ENCODE results near the gene HIP1. TPM values are rescaled to one million over a fixed set of nuclear protein-coding genes. Genes with fewer than 3 reads are reported as not detected.
A peak's percentile ranks its signal among the peaks of the same experiment; 100 is the strongest.
"Not testable (repeated sequence)": the region's sequence is repeated elsewhere in the genome, so short reads cannot be mapped to it uniquely, and the experiment has no call there.

HIP1 gene
- total and polyA plus RNA-seq, 7 donors, result 1.2 to 11.9 (median 7.2) TPM

DNA sequence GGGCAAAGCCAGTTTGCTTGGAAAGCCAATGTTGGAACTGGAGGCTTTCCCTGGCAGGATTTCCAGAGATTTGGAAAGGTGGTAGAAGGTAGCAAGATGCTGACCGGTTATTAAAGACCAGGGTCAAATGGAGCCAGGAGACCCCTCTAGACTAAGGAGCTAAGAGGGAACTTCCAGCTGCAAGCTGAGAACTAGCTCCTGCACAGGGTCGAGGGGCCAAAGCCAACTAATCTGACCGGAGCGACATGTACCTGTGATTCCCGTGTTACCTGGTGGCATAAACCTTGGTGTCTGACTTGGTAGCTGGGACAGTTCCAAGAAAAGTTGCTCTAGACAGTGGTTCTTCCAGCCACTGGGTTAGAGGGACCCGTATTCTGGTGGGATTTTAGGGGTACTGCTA, 204.8 kb downstream of the HIP1 start:
- WGBS, 2 donors, result 95% methylated on average over 6 of the region's 6 CpGs
- DNase-seq, result peak; percentile 17
- H3K27me3 ChIP-seq, result no peaks in the 10 kb centered on the region
- H3K36me3 ChIP-seq, result peaks cover 4 to 29% (median 8%) of the 10 kb centered on the region in 4 donors
- no peak overlapping the region for H3K27ac ChIP-seq
- H3K4me1 ChIP-seq, result no peaks in the 10 kb centered on the region
- intact Hi-C loops (cut with DNase I), result no loop called here
- H3K4me3 ChIP-seq, result no peak overlapping the region
- TF ChIP-seq, protein P1, sequence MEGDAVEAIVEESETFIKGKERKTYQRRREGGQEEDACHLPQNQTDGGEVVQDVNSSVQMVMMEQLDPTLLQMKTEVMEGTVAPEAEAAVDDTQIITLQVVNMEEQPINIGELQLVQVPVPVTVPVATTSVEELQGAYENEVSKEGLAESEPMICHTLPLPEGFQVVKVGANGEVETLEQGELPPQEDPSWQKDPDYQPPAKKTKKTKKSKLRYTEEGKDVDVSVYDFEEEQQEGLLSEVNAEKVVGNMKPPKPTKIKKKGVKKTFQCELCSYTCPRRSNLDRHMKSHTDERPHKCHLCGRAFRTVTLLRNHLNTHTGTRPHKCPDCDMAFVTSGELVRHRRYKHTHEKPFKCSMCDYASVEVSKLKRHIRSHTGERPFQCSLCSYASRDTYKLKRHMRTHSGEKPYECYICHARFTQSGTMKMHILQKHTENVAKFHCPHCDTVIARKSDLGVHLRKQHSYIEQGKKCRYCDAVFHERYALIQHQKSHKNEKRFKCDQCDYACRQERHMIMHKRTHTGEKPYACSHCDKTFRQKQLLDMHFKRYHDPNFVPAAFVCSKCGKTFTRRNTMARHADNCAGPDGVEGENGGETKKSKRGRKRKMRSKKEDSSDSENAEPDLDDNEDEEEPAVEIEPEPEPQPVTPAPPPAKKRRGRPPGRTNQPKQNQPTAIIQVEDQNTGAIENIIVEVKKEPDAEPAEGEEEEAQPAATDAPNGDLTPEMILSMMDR (IDR thresholded peaks at IDR 0.05), result no peak
- TF ChIP-seq POLR2AphosphoS5 (IDR thresholded peaks at IDR 0.05), result no peak
- no peak for TF ChIP-seq POLR2A (IDR thresholded peaks at IDR 0.05)
- no peak for TF ChIP-seq EP300 (IDR thresholded peaks at IDR 0.05)
- H3K9me3 ChIP-seq, result no peaks in the 10 kb centered on the region

DNA sequence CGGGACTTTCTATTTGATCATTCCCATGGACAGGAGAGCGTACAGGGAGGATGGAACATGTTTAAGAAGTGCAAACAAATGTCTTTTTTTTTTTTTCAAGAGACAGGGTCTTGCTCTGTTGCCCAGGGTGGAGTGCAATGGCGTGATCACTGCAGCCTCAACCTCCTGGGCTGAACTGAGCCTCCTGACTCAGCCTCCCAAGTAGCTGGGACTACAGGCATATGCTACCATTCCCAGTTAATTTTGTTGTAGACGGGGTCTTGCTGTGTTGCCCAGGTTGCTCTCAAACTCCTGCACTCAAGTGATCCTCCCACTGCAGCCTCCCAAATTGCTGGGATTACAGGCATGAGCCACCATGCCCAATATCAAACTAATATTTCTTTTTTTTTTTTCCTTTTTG, 206.1 kb downstream of the HIP1 start:
- H3K4me3 ChIP-seq, result no peak overlapping the region
- no peak for TF ChIP-seq POLR2A (IDR thresholded peaks at IDR 0.05)
- TF ChIP-seq EP300 (IDR thresholded peaks at IDR 0.05), result no peak
- no peak for TF ChIP-seq POLR2AphosphoS5 (IDR thresholded peaks at IDR 0.05)
- TF ChIP-seq, protein P1 (IDR thresholded peaks at IDR 0.05), result no peak
- DNase-seq, result peak; percentile 6
- no peak overlapping the region for H3K27ac ChIP-seq
- WGBS, 2 donors, result 96 to 98% methylated on average over 4 of the region's 4 CpGs
- H3K27me3 ChIP-seq, result no peaks in the 10 kb centered on the region
- peaks cover 0 to 5% (median 2%) of the 10 kb centered on the region in 4 donors for H3K4me1 ChIP-seq
- no peaks in the 10 kb centered on the region for H3K9me3 ChIP-seq
- peaks cover 4 to 19% (median 8%) of the 10 kb centered on the region in 4 donors for H3K36me3 ChIP-seq
- intact Hi-C loops (cut with DNase I), result no loop called here

DNA sequence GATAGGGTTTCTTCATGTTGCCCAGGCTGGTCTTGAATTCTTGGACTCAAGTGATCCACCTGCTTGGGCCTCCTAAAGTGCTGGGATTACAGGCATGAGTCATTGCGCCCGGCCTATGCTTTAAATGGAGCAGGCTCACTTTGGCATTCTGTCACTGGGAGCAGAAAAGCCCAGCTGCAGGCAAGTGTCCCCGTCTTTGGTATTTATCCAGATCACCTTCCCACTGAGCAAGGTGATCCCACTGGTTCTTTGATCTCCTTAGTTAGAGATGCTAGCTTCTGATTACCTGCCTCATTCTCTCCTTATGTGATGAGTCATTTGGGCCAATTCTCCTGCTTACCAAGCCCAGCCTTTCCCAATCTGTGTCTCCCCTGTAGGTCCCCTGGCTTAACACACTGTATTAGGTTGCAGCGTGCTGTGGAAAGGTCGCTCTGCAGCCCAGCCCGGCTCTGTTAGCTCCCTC, 207.4 kb downstream of the HIP1 start:
- WGBS, 2 donors, result 82 to 85% methylated on average over 6 of the region's 6 CpGs
- Histone ChIP-seq H3K4me3 (no peak overlapping the region), H3K27ac (no peak overlapping the region), H3K36me3 (peaks cover 0 to 6% (median 3%) of the 10 kb centered on the region in 4 donors), H3K4me1 (peaks cover 0 to 18% (median 11%) of the 10 kb centered on the region in 4 donors), H3K9me3 (no peaks in the 10 kb centered on the region), H3K27me3 (no peaks in the 10 kb centered on the region)
- no peak for DNase-seq
- intact Hi-C loops (cut with DNase I), result no loop called here
- no peak for TF ChIP-seq POLR2AphosphoS5 (IDR thresholded peaks at IDR 0.05)
- no peak for TF ChIP-seq EP300 (IDR thresholded peaks at IDR 0.05)
- TF ChIP-seq, protein P1 (IDR thresholded peaks at IDR 0.05), result no peak
- TF ChIP-seq POLR2A (IDR thresholded peaks at IDR 0.05), result no peak

DNA sequence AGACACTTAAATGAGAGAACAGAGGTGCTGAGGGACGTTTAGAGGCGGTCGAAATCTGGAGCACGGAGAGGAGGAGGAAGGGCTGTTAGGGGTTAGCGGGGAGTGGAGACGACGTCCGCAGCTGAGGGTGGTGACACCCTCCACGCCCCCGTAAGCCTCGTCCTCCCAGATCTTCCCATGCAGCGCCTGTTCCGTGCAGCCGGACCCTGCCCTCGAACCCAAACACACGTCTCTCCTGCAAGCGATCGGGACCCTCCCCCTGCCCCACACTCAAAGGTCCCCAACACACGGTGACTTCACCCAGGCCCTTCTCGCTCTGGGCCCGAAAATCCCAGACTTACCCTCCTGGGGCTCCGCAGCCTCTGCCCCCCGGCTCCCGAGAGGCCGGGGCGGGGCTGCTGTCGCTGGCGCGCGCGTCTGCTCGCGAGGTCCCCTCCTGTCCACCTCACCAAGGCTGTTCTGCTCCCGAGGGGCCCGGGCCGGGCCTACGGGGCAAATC, 211.5 kb downstream of the HIP1 start:
- 0% methylated on average over 37 of the region's 37 CpGs for WGBS, 2 donors
- not testable (repeated sequence) for DNase-seq

DNA sequence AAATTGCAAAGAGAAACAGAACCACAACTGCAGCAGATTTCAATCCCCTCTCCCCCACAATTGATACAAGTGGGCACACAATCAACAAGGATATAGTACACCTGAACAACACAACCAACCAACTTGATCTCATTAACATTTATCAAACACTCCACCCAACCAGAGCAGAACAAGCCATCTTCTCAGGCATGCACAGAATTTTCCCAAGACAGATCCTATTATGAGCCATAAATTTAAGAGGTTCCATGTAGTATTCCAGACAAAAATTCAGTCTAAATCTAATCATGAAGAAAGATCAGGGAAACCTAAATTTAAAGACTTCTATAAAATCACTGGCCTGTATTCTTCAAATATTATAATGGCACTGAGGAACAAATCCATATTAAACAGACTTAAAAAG, 217.0 kb downstream of the HIP1 start:
- Histone ChIP-seq H3K4me1 (peaks cover 0 to 10% (median 7%) of the 10 kb centered on the region in 4 donors), H3K36me3 (peaks cover 9 to 58% (median 13%) of the 10 kb centered on the region in 4 donors)
- H3K4me3 ChIP-seq; H3K27ac ChIP-seq; H3K27me3 ChIP-seq; H3K9me3 ChIP-seq; intact Hi-C loops (cut with DNase I); DNase-seq: not testable (repeated sequence)

More for the DNA sequence above, 211.5 kb downstream of the HIP1 start:
- intact Hi-C loops (cut with DNase I), result loop anchor here (5.0 kb wide), 3 partner anchors 115 to 235 kb away; no protein-coding TSS in a partner anchor
- Histone ChIP-seq H3K36me3 (peaks cover 9 to 36% (median 13%) of the 10 kb centered on the region in 4 donors), H3K4me3 (peak overlapping the region; percentile 59 to 97 (median 95)), H3K27ac (peak overlapping the region; percentile 85 to 93 (median 87)), H3K4me1 (peaks cover 0 to 21% (median 17%) of the 10 kb centered on the region in 4 donors)
- H3K27me3 ChIP-seq, H3K9me3 ChIP-seq: not testable (repeated sequence)

DNA sequence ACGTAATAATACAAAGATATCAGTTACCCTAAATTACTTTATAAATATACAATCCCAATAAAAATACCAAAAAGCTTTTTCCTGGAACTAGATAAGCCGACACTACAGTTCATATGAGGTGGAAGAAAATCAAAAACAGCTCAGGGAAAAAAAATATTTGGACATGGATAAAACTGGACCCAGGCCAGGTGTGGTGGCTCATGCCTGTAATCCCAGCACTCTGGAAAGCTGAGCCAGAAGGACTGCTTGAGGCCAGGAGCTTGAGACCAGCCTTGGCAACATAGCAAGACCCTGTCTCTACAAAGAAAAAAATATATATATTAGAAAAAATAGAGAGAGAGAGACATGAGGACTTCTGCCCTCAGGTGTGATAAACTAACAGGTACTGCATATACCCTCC, 219.9 kb downstream of the HIP1 start:
- H3K27ac ChIP-seq; intact Hi-C loops (cut with DNase I); H3K4me3 ChIP-seq; H3K27me3 ChIP-seq; DNase-seq; H3K9me3 ChIP-seq; H3K4me1 ChIP-seq: not testable (repeated sequence)
- peaks cover 11 to 51% (median 14%) of the 10 kb centered on the region in 4 donors for H3K36me3 ChIP-seq
- 84% methylated on average over 2 of the region's 2 CpGs for WGBS, 2 donors

DNA sequence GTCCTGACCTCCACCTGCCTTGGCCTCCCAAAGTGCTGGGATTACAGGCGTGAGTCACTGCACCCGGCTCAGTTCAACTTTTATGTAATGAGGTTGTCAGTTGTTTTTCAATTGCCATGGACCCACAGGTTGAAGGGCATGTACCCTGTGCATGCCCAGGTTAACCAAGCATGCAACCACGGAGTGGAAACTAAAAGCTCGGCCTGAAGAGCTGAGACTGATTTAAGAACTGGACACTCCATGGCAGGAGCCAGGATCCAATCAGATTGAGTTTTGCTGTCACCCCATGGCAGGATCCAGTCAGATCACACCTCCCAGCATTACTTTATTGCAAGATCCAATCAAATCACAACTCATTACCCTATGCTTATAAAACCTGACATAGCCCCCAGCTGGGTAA, 229.7 kb downstream of the HIP1 start:
- DNase-seq; H3K27ac ChIP-seq; intact Hi-C loops (cut with DNase I); H3K4me3 ChIP-seq; H3K4me1 ChIP-seq; H3K9me3 ChIP-seq; H3K36me3 ChIP-seq; H3K27me3 ChIP-seq: not testable (repeated sequence)
- WGBS, 2 donors, result 89 to 92% methylated on average over 2 of the region's 4 CpGs

DNA sequence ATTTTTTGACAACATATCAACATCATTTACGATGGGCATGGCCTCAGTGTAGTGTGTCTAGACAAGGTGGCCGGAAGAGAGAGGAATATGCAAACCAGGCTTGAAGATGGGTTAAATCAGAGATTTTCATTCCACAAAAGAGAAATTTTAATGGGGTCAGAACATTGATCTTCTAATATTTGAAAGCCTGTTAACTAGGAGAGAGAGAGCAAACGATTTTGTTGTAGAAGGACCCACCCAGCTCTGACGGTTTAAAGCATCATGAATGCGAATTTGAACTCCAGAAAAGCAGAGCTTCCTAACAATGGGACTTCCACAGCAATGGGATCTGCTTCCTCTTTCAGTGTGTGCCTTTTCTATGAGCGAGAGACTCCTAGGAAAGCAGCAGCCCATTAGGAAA, 246.7 kb downstream of the HIP1 start, which contains the start of gene SPDYE5:
TSS of gene SPDYE5 (plus strand) at position 301 of the 400 bp plus-strand sequence. CDS start 1,728 bp downstream, outside the sequence.
- H3K9me3 ChIP-seq; H3K36me3 ChIP-seq; DNase-seq; H3K27ac ChIP-seq; H3K4me1 ChIP-seq; H3K4me3 ChIP-seq; intact Hi-C loops (cut with DNase I); H3K27me3 ChIP-seq: not testable (repeated sequence)
- 84 to 89% methylated on average over 5 of the region's 6 CpGs for WGBS, 2 donors

Measured in sigmoid colon (tissue), 7 donors.